NCI-H1436 (cell line): Measurements from ENCODE around the gene RNF7.
"Not testable (repeated sequence)": the region's sequence is repeated elsewhere in the genome, so short reads cannot be mapped to it uniquely, and the experiment has no call there.

Experiments
- DNase-seq: peaks from one replicate; lab custom pipeline; 2025; lab: John Stamatoyannopoulos, UW

RNF7 gene

GRCh38 chr3:141735770-141736465 is 2.2 kb upstream of the RNF7 start:
- no peak for DNase-seq

- DNase-seq: no peak
These were observed 1.0 kb upstream of the RNF7 start for GRCh38 chr3:141737093-141737492.

- no peak for DNase-seq
These were observed 448 bp upstream of the RNF7 start for GRCh38 chr3:141737678-141738021.

- no peak for DNase-seq
These were observed 829 bp downstream of the RNF7 start for GRCh38 chr3:141738891-141739363.

- DNase-seq: no peak
These were observed 1.6 kb downstream of the RNF7 start for GRCh38 chr3:141739731-141740130.

- no peak for DNase-seq
These were observed 2.3 kb downstream of the RNF7 start for GRCh38 chr3:141740349-141740748.

- no peak for DNase-seq
These were observed 5.2 kb downstream of the RNF7 start for GRCh38 chr3:141743305-141743704.

- DNase-seq: no peak
These were observed 8.9 kb downstream of the RNF7 start for GRCh38 chr3:141746962-141747361.

GRCh38 chr3:141753399-141753798 is 15.3 kb downstream of the RNF7 start:
- no peak for DNase-seq

GRCh38 chr3:141754032-141754431 is 15.9 kb downstream of the RNF7 start:
- no peak for DNase-seq

GRCh38 chr3:141762552-141762951 is 24.5 kb downstream of the RNF7 start:
- DNase-seq: not testable (repeated sequence)

- no peak for DNase-seq
These were observed 25.1 kb downstream of the RNF7 start, which contains the start of gene GRK7 for GRCh38 chr3:141763088-141763750. Gene GRK7 (plus strand): TSS chr3:141763408. CDS start chr3:141778285, 14,877 bp downstream.

- no peak for DNase-seq
These were observed 25.9 kb downstream of the RNF7 start for GRCh38 chr3:141764045-141764444.

GRCh38 chr3:141764465-141764864 is 26.4 kb downstream of the RNF7 start:
- no peak for DNase-seq

- no peak for DNase-seq
These were observed 26.9 kb downstream of the RNF7 start for GRCh38 chr3:141764986-141765385.

- DNase-seq: no peak
These were observed 29.0 kb downstream of the RNF7 start for GRCh38 chr3:141767066-141767465.

GRCh38 chr3:141769221-141769894 is 31.3 kb downstream of the RNF7 start:
- DNase-seq: no peak

GRCh38 chr3:141773676-141774075 is 35.6 kb downstream of the RNF7 start:
- no peak for DNase-seq

GRCh38 chr3:141776376-141776775 is 38.3 kb downstream of the RNF7 start:
- no peak for DNase-seq

GRCh38 chr3:141776885-141777284 is 38.8 kb downstream of the RNF7 start:
- no peak for DNase-seq

GRCh38 chr3:141777957-141778813 is 40.1 kb downstream of the RNF7 start:
- DNase-seq: no peak

GRCh38 chr3:141779667-141780066 is 41.6 kb downstream of the RNF7 start:
- no peak for DNase-seq
